ENCODE measurements around the gene BUB1B.

DNA sequence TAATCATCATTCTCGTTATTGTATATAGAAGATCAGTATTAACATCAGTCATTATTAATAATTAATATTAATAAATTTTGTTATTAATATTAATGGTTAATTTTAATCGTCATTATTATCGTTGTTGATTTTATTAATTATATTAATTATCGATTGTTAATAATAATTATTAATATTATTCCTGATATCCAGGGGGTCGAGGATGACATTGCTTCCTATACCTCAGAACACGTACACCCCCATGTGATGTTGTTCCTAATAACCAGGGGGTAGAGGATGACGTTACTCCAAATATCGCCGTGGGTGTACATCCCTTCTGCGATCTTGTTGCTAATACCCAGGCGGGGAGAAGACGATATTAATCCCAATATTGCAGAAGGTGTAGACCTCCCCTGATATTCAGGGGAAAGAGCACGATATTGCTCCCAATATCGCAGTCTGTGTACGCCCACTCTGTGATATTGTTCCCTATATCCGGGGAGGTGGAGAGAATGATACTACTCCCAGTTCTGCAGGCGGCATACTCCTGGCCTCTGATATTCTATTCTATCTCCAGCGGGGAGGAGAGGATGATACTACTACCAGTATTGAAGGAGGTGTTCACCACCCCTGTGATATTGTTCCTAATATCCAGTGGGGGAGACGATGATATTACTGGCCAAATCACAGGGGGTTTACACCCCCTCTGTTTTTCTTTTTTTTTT is 29.9 kb upstream of the BUB1B start:
- TF ChIP-seq RAD21 (IDR thresholded peaks at IDR 0.05), result no peak
- TF ChIP-seq, protein P1, sequence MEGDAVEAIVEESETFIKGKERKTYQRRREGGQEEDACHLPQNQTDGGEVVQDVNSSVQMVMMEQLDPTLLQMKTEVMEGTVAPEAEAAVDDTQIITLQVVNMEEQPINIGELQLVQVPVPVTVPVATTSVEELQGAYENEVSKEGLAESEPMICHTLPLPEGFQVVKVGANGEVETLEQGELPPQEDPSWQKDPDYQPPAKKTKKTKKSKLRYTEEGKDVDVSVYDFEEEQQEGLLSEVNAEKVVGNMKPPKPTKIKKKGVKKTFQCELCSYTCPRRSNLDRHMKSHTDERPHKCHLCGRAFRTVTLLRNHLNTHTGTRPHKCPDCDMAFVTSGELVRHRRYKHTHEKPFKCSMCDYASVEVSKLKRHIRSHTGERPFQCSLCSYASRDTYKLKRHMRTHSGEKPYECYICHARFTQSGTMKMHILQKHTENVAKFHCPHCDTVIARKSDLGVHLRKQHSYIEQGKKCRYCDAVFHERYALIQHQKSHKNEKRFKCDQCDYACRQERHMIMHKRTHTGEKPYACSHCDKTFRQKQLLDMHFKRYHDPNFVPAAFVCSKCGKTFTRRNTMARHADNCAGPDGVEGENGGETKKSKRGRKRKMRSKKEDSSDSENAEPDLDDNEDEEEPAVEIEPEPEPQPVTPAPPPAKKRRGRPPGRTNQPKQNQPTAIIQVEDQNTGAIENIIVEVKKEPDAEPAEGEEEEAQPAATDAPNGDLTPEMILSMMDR (IDR thresholded peaks at IDR 0.05; ENCODE audit: low read depth, low read length, missing input control), result no peak
- TF ChIP-seq YY1 (IDR thresholded peaks at IDR 0.05), result no peak
- no peak for TF ChIP-seq JUND (IDR thresholded peaks at IDR 0.05)
- TF ChIP-seq, protein P2, sequence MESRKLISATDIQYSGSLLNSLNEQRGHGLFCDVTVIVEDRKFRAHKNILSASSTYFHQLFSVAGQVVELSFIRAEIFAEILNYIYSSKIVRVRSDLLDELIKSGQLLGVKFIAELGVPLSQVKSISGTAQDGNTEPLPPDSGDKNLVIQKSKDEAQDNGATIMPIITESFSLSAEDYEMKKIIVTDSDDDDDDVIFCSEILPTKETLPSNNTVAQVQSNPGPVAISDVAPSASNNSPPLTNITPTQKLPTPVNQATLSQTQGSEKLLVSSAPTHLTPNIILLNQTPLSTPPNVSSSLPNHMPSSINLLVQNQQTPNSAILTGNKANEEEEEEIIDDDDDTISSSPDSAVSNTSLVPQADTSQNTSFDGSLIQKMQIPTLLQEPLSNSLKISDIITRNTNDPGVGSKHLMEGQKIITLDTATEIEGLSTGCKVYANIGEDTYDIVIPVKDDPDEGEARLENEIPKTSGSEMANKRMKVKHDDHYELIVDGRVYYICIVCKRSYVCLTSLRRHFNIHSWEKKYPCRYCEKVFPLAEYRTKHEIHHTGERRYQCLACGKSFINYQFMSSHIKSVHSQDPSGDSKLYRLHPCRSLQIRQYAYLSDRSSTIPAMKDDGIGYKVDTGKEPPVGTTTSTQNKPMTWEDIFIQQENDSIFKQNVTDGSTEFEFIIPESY (IDR thresholded peaks at IDR 0.05), result no peak
- TF ChIP-seq, protein P3, sequence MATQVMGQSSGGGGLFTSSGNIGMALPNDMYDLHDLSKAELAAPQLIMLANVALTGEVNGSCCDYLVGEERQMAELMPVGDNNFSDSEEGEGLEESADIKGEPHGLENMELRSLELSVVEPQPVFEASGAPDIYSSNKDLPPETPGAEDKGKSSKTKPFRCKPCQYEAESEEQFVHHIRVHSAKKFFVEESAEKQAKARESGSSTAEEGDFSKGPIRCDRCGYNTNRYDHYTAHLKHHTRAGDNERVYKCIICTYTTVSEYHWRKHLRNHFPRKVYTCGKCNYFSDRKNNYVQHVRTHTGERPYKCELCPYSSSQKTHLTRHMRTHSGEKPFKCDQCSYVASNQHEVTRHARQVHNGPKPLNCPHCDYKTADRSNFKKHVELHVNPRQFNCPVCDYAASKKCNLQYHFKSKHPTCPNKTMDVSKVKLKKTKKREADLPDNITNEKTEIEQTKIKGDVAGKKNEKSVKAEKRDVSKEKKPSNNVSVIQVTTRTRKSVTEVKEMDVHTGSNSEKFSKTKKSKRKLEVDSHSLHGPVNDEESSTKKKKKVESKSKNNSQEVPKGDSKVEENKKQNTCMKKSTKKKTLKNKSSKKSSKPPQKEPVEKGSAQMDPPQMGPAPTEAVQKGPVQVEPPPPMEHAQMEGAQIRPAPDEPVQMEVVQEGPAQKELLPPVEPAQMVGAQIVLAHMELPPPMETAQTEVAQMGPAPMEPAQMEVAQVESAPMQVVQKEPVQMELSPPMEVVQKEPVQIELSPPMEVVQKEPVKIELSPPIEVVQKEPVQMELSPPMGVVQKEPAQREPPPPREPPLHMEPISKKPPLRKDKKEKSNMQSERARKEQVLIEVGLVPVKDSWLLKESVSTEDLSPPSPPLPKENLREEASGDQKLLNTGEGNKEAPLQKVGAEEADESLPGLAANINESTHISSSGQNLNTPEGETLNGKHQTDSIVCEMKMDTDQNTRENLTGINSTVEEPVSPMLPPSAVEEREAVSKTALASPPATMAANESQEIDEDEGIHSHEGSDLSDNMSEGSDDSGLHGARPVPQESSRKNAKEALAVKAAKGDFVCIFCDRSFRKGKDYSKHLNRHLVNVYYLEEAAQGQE (IDR thresholded peaks at IDR 0.05), result no peak
- no peak for TF ChIP-seq ATF3 (IDR thresholded peaks at IDR 0.05)
- TF ChIP-seq TAF1 (conservative IDR thresholded peaks at IDR 0.05), result no peak
- no peak for TF ChIP-seq SP1 (IDR thresholded peaks at IDR 0.05)
- no peak for TF ChIP-seq EGR1 (IDR thresholded peaks at IDR 0.05; ENCODE audit: low read depth in 2 of 2)
- TF ChIP-seq, protein P4, sequence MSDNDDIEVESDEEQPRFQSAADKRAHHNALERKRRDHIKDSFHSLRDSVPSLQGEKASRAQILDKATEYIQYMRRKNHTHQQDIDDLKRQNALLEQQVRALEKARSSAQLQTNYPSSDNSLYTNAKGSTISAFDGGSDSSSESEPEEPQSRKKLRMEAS (IDR thresholded peaks at IDR 0.05), result no peak
- TF ChIP-seq NR2F2 (IDR thresholded peaks at IDR 0.05), result no peak
- TF ChIP-seq HNF4A (conservative IDR thresholded peaks at IDR 0.05), result no peak
